ENCODE measurements around the gene TMEM135.

- TF ChIP-seq EZH2 (IDR thresholded peaks at IDR 0.05): no peak
- TF ChIP-seq, protein P1, sequence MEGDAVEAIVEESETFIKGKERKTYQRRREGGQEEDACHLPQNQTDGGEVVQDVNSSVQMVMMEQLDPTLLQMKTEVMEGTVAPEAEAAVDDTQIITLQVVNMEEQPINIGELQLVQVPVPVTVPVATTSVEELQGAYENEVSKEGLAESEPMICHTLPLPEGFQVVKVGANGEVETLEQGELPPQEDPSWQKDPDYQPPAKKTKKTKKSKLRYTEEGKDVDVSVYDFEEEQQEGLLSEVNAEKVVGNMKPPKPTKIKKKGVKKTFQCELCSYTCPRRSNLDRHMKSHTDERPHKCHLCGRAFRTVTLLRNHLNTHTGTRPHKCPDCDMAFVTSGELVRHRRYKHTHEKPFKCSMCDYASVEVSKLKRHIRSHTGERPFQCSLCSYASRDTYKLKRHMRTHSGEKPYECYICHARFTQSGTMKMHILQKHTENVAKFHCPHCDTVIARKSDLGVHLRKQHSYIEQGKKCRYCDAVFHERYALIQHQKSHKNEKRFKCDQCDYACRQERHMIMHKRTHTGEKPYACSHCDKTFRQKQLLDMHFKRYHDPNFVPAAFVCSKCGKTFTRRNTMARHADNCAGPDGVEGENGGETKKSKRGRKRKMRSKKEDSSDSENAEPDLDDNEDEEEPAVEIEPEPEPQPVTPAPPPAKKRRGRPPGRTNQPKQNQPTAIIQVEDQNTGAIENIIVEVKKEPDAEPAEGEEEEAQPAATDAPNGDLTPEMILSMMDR (IDR thresholded peaks at IDR 0.05): no peak
Measured at GRCh38 chr11:87323899-87324298, 286.2 kb downstream of the TMEM135 start.

Data from neural progenitor cell (in vitro differentiated cells).